Endothelial cell of umbilical vein (primary cell): ENCODE measurements around the gene ARHGAP10. TPM values are rescaled to one million over a fixed set of nuclear protein-coding genes. Genes with fewer than 3 reads are reported as not detected.

ENCODE experiments used
- BruUV-seq: library from RNA; stranded (reverse); fragments of 400-500 nt; replicated peaks from 2 replicates; lab custom pipeline; 2021; lab: Mats Ljungman, UMichigan
- CTCF ChIA-PET: fragments of 300-600, 350-600 bp; sonication (Branson Sonifier 250); formaldehyde crosslinking; loops from one replicate; lab custom pipeline; 2021; ENCODE audit warnings: antibody characterized with exemption, inconsistent platforms; lab: Charles Lee
- POLR2A ChIA-PET: fragments of 300-600, 350-600 bp; sonication (Branson Sonifier 250); formaldehyde crosslinking; loops from one replicate; lab custom pipeline; 2021; ENCODE audit warnings: antibody characterized with exemption, inconsistent platforms; lab: Charles Lee
- DNase-seq: peaks from one replicate; pipeline ENCODE4 v3.0.0-alpha.2; 2011; ENCODE audit warnings: low read depth, low spot score
- FAIRE-seq: peaks from 2 replicates; lab custom pipeline; 2011; peaks lifted over from hg19 to GRCh38; lab: Jason Lieb, UNC
- H2AFZ ChIP-seq: 2 replicates; pipeline ENCODE4 v1.6.0; 2012; ENCODE audit warnings: low read depth, low read length, control low read depth, inconsistent platforms
- H3K27ac ChIP-seq: 2 replicates; pipeline ENCODE4 v1.5.1; 2011; ENCODE audit warnings: low read depth, mild to moderate bottlenecking, control low read depth, low read length, moderate library complexity; ENCODE audit not compliant: insufficient read depth
- H3K27me3 ChIP-seq, 2 experiments: 2 replicates each; pipeline versions ENCODE4 v1.6.0 to v1.6.1; 2011; ENCODE audit warnings: low read length in 2 of 2, mixed read lengths in 1 of 2; ENCODE audit not compliant: control insufficient read depth in 2 of 2, insufficient read depth in 2 of 2
- H3K36me3 ChIP-seq, 2 experiments: 2 replicates in 1 of 2; 3 replicates in 1 of 2; pipeline ENCODE4 v1.5.1; 2011; ENCODE audit warnings: low read length in 2 of 2, mild to moderate bottlenecking in 1 of 2, moderate library complexity in 1 of 2; ENCODE audit not compliant: control insufficient read depth in 2 of 2, insufficient read depth in 2 of 2; ENCODE audit errors: extremely low read depth in 1 of 2
- H3K4me1 ChIP-seq: 3 replicates; pipeline ENCODE4 v1.5.1; 2011; ENCODE audit warnings: mild to moderate bottlenecking, low read length; ENCODE audit not compliant: control insufficient read depth, insufficient read depth; ENCODE audit errors: extremely low read depth
- H3K4me2 ChIP-seq: 2 replicates; pipeline ENCODE4 v1.6.1; 2011; ENCODE audit warnings: low read length, control low read depth, mixed read lengths; ENCODE audit not compliant: insufficient read depth
- H3K4me3 ChIP-seq, 3 experiments: fragments of 200-600 bp in 1 of 3; sonication (generic), shearing (Covaris generic) in 1 of 3; replicated peaks in 1 of 3; 2 replicates each; pipeline ENCODE4 v1.5.1; 2011 to 2016; ENCODE audit warnings: control low read depth in 3 of 3, low read length in 3 of 3, mild to moderate bottlenecking in 2 of 3, inconsistent platforms in 1 of 3, low read depth in 1 of 3, moderate library complexity in 1 of 3; ENCODE audit not compliant: insufficient read depth in 1 of 3
- H3K79me2 ChIP-seq: 2 replicates; pipeline ENCODE4 v1.6.0; 2012; ENCODE audit warnings: low read length, inconsistent platforms; ENCODE audit not compliant: control insufficient read depth, insufficient read depth
- H3K9ac ChIP-seq: replicated peaks from 2 replicates; pipeline ENCODE3; 2011; ENCODE audit warnings: low read length, control low read depth; ENCODE audit not compliant: insufficient read depth; ENCODE audit errors: extremely low read depth
- H3K9me1 ChIP-seq: replicated peaks from 3 replicates; pipeline ENCODE4 v1.6.0; 2011; ENCODE audit warnings: mild to moderate bottlenecking, low read length; ENCODE audit not compliant: control insufficient read depth, insufficient read depth; ENCODE audit errors: extremely low read depth
- H3K9me3 ChIP-seq: replicated peaks from 2 replicates; pipeline ENCODE4 v1.5.1; 2012; ENCODE audit warnings: low read length, inconsistent platforms; ENCODE audit not compliant: control insufficient read depth, insufficient read depth
- H4K20me1 ChIP-seq: replicated peaks from 2 replicates; pipeline ENCODE3; 2011; ENCODE audit warnings: mild to moderate bottlenecking, low read length; ENCODE audit not compliant: control insufficient read depth, insufficient read depth; ENCODE audit errors: extremely low read depth
- CTCF ChIP-seq, 2 donors: IDR thresholded peaks; 1 replicate in 1 of 2; 2 replicates in 1 of 2; pipeline ENCODE4 v1.5.1; 2011; ENCODE audit warnings: low read length in 2 of 2, mild to moderate bottlenecking in 2 of 2, moderate library complexity in 2 of 2, control low read depth in 1 of 2, inconsistent platforms in 1 of 2, low read depth in 1 of 2; ENCODE audit not compliant: insufficient read depth in 1 of 2; ENCODE audit errors: extremely low read depth in 1 of 2
- EZH2 ChIP-seq: IDR thresholded peaks from 2 replicates; pipeline ENCODE4 v1.6.1; 2012; ENCODE audit warnings: borderline replicate concordance, low read depth, mild to moderate bottlenecking, moderate library complexity, low read length, inconsistent platforms; ENCODE audit not compliant: severe bottlenecking
- FOS ChIP-seq: IDR thresholded peaks from 2 replicates; pipeline ENCODE4 v1.6.1; 2011; ENCODE audit warnings: mild to moderate bottlenecking, low read length, moderate library complexity, borderline replicate concordance; ENCODE audit not compliant: insufficient read depth
- GATA2 ChIP-seq: IDR thresholded peaks from 2 replicates; pipeline ENCODE4 v1.7.0; 2011; ENCODE audit warnings: low read depth, mild to moderate bottlenecking, moderate library complexity, mixed read lengths, low read length; ENCODE audit not compliant: insufficient read length, insufficient read depth
- JUN ChIP-seq: IDR thresholded peaks from 2 replicates; pipeline ENCODE4 v1.6.1; 2011; ENCODE audit warnings: borderline replicate concordance, low read depth; ENCODE audit not compliant: insufficient read length, insufficient read depth
- MYC ChIP-seq: IDR thresholded peaks from one replicate; pipeline ENCODE4 v1.6.1; 2011; ENCODE audit warnings: mild to moderate bottlenecking, low read depth, low read length
- POLR2A ChIP-seq: IDR thresholded peaks from 2 replicates; pipeline ENCODE4 v1.6.1; 2012; ENCODE audit warnings: low read depth, mild to moderate bottlenecking, control low read depth, low read length
- POLR2AphosphoS5 ChIP-seq: IDR thresholded peaks from 2 replicates; pipeline ENCODE4 v1.6.1; 2012; ENCODE audit warnings: low read depth, mild to moderate bottlenecking, control low read depth, low read length, moderate library complexity; ENCODE audit not compliant: insufficient read depth
- dilution Hi-C: fragments of 300-500 bp; cut with MboI; formaldehyde crosslinking; loops from one replicate; pipeline ENCODE4 v1.15.0; 2019; ENCODE audit warnings: low sequenced_read_pairs; ENCODE audit not compliant: extremely low pct_ligation_motif_present
- intact Hi-C: fragments of 100-400 bp; cut with micrococcal nuclease; formaldehyde crosslinking; loops from one replicate; pipeline ENCODE4 v1.10.0; 2022
- polyA plus RNA-seq, 4 experiments: library from polyadenylated mRNA; depleted of rRNA in 3 of 4; stranded (reverse) in 3 of 4; unstranded in 1 of 4; fragments of >200 nt; gene quantifications; 2 replicates each; pipeline versions ENCODE4 v1.2.1 to v1.2.3, GENCODE V29; 2011 to 2012; ENCODE audit warnings: missing spikeins in 1 of 4
- total RNA-seq: library from RNA; stranded (reverse); gene quantifications from 2 replicates; pipeline ENCODE4 v1.2.3, GENCODE V29; 2021
- TF ChIP-seq, protein P1 (sequence below): IDR thresholded peaks from 2 replicates; pipeline ENCODE4 v1.6.1; 2011; ENCODE audit not compliant: insufficient read depth, insufficient read length

Gene ARHGAP10
- total and polyA plus RNA-seq, 2 donors (not counting 3 experiments of a cell fraction or from before 2014, with no cell fraction given): 20.4 to 36.7 TPM

DNA sequence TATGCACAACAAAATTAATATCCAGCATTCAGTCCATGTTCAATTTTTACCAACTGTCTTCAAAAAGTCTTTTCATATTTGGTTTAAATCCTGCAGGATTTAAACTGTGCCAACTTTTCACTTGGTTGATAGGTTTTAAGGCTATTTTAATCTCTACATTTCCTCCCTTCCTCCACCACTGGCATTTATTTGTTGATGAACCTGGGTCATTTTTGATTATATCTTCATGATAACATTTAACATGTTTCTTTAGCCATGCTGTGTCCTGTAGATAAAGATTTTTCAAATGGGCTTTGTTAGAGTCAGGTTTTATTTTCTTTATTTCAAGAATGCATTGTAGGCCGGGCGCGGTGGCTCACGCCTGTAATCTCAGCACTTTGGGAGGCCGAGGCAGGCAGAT lies 216.4 kb downstream of the ARHGAP10 start:
- dilution Hi-C loops: no loop called here
- intact Hi-C loops: no loop called here
- Histone ChIP-seq H4K20me1 (no peaks in the 10 kb centered on the region), H2AFZ (no peak overlapping the region), H3K4me1 (no peaks in the 10 kb centered on the region), H3K4me2 (no peak overlapping the region), H3K9me3 (no peaks in the 10 kb centered on the region), H3K79me2 (no peaks in the 10 kb centered on the region), H3K4me3 (no peak overlapping the region), H3K27me3 (no peaks in the 10 kb centered on the region), H3K36me3 (no peaks in the 10 kb centered on the region), H3K9ac (no peak overlapping the region), H3K27ac (no peak overlapping the region), H3K9me1 (no peaks in the 10 kb centered on the region)
- TF ChIP-seq, protein P1, sequence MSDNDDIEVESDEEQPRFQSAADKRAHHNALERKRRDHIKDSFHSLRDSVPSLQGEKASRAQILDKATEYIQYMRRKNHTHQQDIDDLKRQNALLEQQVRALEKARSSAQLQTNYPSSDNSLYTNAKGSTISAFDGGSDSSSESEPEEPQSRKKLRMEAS: no peak
- TF ChIP-seq GATA2: no peak
- TF ChIP-seq JUN: no peak
- TF ChIP-seq POLR2A: no peak
- no peak for TF ChIP-seq FOS
- no peak for TF ChIP-seq EZH2
- no peak for TF ChIP-seq MYC
- no peak for TF ChIP-seq POLR2AphosphoS5
- no peak for TF ChIP-seq CTCF (IDR thresholded peaks at IDR 0.05; ENCODE audit: extremely low read depth in 1 of 2, insufficient read depth in 1 of 2, low read depth in 1 of 2, low read length in 2 of 2)
- FAIRE-seq (no peak), DNase-seq (peak; percentile 77)
- no TSS peak for BruUV-seq
- CTCF ChIA-PET: no interaction called here
- POLR2A ChIA-PET: no interaction called here
